GM12865 (cell line): ENCODE results near the gene RTL3.

Experiments used
- DNase-seq: peaks from one replicate; pipeline ENCODE4 v3.0.0; 2010; ENCODE audit warnings: low read depth
- H3K4me3 ChIP-seq: 2 replicates; pipeline ENCODE4 v1.5.1; 2011; ENCODE audit warnings: mild to moderate bottlenecking, low read depth, low read length, control low read depth
- TF ChIP-seq, protein P1 (sequence below): IDR thresholded peaks from 2 replicates; pipeline ENCODE4 v1.5.1; 2011; ENCODE audit warnings: low read length, control low read depth, low read depth, inconsistent platforms; ENCODE audit not compliant: insufficient read depth; ENCODE audit errors: missing control alignments

The RTL3 gene

GRCh38 chrX:78658845-78659744 is at the start of gene RTL3:
RTL3 (minus strand) TSS chrX:78659328; CDS start chrX:78658420, 908 bp downstream.
- no peak within 1 kb of the TSS for H3K4me3 ChIP-seq
- DNase-seq: peak; percentile 38
- TF ChIP-seq, protein P1, sequence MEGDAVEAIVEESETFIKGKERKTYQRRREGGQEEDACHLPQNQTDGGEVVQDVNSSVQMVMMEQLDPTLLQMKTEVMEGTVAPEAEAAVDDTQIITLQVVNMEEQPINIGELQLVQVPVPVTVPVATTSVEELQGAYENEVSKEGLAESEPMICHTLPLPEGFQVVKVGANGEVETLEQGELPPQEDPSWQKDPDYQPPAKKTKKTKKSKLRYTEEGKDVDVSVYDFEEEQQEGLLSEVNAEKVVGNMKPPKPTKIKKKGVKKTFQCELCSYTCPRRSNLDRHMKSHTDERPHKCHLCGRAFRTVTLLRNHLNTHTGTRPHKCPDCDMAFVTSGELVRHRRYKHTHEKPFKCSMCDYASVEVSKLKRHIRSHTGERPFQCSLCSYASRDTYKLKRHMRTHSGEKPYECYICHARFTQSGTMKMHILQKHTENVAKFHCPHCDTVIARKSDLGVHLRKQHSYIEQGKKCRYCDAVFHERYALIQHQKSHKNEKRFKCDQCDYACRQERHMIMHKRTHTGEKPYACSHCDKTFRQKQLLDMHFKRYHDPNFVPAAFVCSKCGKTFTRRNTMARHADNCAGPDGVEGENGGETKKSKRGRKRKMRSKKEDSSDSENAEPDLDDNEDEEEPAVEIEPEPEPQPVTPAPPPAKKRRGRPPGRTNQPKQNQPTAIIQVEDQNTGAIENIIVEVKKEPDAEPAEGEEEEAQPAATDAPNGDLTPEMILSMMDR: no peak

DNA sequence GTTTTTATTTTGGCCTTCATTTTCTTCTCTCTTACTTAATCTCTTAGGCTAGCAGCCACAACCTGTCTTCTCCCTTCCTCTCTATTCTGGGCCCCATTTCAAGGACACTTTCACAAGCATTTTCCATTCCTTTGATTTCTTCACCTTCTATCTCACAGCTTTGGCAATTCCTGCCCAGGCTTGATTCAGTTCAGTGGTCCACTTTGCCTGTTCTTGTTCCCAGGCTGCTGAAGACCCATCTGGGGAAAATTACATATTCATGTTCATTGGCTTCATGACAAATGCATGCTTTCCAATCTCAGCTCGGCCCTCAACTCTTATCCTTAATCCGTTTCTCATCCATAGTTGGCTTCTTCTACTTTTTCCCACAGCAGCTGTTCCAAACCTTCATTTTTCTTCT is 49.7 kb upstream of the RTL3 start:
- no peak overlapping the region for H3K4me3 ChIP-seq
- TF ChIP-seq, protein P1: no peak
- no peak for DNase-seq

DNA sequence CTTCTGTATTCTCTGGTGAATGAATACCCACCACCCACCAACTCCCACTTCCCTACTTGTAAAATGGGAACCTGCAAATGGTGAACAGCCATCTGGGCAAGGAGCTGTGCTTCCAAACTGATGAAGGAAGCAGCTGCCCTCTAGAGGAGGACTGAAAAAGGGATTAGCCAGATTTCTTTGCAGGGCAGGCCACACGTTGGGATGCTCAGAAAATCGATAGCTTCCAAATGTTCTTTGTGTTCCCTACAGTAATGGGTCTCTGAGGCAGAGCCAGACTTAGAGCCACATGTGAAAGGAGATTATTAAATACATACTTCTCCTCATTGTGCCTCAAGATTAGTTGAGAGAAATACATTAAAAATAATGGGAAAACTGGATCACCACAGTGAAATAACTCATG is 49.1 kb upstream of the RTL3 start:
- peak; percentile 11 for DNase-seq
- TF ChIP-seq, protein P1: peak; percentile 26

GRCh38 chrX:78706071-78706470 is 46.9 kb upstream of the RTL3 start:
- no peak for DNase-seq
- TF ChIP-seq, protein P1: no peak
- no peak overlapping the region for H3K4me3 ChIP-seq

More for the DNA sequence above, 49.1 kb upstream of the RTL3 start:
- H3K4me3 ChIP-seq: no peak overlapping the region

DNA sequence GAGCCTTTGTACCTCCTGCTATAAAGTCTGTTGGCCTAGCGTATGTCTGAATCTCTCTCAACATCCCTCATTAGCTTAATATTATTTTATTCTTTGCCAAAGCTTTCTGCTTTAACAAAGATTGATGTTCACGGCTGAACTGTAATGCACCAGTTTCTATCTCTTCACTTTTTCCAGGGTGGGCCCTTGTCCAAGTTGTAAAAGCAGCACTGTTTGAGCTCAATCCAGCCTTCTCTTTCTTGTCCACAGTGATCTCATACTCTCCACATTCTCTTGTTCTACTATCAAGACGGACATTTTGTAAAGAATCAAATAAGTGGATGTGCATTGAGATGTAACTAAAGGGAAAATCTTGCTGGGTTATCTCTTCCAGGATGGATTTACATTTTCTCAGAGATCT is 34.4 kb upstream of the RTL3 start:
- DNase-seq: no peak
- H3K4me3 ChIP-seq: no peak overlapping the region
- TF ChIP-seq, protein P1: no peak

- no peak for DNase-seq
- no peak overlapping the region for H3K4me3 ChIP-seq
- TF ChIP-seq, protein P1: no peak
These were observed 33.9 kb upstream of the RTL3 start for GRCh38 chrX:78693012-78693411.
